HUDEP-2 (cell line): Measurements from ENCODE around the gene OSBPL2.

Experiments used
- DNase-seq, 76 experiments: peaks; one replicate each; lab custom pipeline; 2025; ENCODE audit not compliant: unreplicated experiment in 76 of 76; lab: John Stamatoyannopoulos, UW

OSBPL2 gene

GRCh38 chr20:62294516-62294915 lies 56.2 kb downstream of the OSBPL2 start:
- DNase-seq = no peak

DNA sequence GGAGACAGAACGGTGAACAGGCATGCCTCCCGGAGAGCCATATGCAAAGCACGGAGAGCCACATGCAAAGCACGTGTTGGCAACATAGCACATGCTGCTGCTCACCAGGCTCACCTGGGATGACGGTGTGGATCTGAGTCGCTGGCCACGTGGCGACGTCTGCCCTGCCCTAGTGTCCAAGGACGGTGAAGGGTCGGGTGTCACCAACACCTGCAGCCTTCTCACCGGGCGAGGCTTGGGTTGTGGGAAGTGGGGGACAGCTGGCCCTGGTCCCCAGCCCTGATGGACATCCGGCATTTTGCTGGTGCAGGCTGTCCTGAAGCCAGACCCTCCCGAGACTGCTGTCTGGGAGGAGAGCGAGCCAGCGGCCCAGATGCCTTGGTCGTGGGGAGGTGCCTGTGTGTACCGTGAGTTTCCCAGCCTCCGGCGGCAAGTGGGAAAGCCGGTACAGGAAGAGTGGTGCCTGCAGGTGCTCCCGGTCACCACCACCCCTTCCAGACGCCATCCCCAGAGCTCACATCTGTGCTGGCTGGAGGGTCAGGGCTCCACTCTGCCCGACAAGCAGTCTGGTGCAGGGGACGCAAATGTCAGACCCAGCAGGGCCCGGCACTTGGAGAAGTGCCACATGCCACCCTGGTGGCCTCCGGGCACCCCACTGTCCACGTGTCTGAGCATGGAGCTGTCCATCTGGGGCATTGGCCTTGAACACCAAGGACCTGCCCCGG lies 58.6 kb downstream of the OSBPL2 start:
- DNase-seq = no peak

GRCh38 chr20:62297449-62298227 lies 59.3 kb downstream of the OSBPL2 start:
- DNase-seq = no peak

- DNase-seq = no peak
Measured at GRCh38 chr20:62298577-62299249, 60.4 kb downstream of the OSBPL2 start.

DNA sequence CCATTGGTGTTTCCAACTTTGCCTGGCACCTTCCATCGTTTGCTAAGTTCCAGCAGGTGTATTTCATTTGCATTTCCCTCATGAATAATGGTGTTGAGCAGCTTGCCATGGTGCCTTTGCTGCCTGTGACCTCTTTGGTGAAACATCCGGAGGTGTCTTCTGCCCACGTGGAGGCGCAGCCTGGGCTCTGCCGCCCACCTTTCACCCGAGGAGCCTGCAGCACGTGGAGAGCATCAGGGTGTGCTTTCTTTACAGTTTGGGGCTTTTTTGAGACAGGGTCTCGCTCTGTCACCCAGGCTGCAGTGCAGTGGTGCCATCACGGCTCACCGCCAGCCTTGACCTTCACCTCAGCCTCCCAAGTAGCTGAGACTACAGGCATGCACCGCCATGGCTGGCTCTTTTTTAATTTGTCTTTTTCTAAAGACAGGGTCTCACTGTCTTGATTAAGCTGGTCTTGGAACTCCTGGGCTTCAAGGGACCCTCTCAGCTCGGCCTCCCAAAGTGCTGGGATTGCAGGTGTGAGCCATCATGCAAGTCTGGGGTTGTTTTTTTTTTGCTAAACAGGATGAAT lies 61.4 kb downstream of the OSBPL2 start:
- DNase-seq = no peak

DNA sequence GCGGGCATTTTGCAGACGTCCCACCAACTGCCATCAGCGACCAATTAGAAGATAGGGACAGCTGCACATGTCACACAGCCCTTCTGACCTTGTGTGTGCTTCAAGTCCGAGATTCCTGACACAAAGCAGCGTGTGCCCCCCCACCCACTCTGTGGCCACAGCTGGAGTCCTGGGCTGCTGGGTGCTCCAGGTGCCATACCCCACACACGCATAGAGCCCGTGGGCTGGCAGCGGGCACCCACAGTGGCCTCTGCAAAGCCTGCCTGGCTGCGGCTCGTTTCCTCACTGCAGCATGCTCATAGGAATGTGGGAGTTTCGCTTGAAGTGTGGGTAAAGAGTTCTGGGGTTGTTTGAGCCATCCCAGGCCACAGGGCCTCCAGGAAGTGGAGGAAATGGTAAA lies 62.0 kb downstream of the OSBPL2 start:
- DNase-seq = no peak

DNA sequence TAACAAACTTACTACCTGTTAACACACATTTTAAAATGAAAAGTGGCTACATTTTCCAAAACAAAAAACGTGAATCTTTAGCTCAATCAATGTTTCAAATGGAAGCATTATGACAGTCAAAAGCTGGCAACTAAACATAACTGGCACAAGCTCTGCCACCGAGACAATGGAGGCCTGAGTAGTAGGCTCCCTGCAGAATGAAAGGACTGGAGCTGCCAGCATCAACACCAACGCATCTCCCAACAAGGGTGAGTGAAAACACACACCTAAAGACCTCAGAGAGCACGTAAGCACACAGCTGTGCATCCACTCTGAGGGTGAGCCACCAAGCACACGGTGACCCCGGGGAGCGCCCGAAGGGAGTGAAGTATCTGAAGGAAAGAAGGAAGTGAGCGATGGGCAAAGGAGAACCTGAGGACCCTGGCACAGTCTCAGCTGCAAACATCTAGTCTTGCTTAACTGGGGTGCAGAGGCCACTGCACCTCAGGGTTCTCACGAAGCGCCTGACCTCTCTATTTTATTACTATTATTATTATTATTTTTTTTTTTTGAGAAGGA lies 62.9 kb downstream of the OSBPL2 start:
- DNase-seq = no peak

GRCh38 chr20:62301773-62302340 lies 63.5 kb downstream of the OSBPL2 start:
- peak in 74 of 76 experiments; percentile 54 to 94 (median 85) for DNase-seq

- DNase-seq = peak in 74 of 76 experiments; percentile 58 to 97 (median 92)
Measured at GRCh38 chr20:62302341-62303061, 64.2 kb downstream of the OSBPL2 start, which contains the start of gene ADRM1. ADRM1 (plus strand) TSS chr20:62302997; CDS start chr20:62303569, 572 bp downstream.

- DNase-seq = no peak
Measured at GRCh38 chr20:62303062-62303339, 64.7 kb downstream of the OSBPL2 start.

- peak in 25 of 76 experiments; percentile 4 to 46 (median 15) for DNase-seq
Measured at GRCh38 chr20:62303340-62304226, 65.3 kb downstream of the OSBPL2 start.

DNA sequence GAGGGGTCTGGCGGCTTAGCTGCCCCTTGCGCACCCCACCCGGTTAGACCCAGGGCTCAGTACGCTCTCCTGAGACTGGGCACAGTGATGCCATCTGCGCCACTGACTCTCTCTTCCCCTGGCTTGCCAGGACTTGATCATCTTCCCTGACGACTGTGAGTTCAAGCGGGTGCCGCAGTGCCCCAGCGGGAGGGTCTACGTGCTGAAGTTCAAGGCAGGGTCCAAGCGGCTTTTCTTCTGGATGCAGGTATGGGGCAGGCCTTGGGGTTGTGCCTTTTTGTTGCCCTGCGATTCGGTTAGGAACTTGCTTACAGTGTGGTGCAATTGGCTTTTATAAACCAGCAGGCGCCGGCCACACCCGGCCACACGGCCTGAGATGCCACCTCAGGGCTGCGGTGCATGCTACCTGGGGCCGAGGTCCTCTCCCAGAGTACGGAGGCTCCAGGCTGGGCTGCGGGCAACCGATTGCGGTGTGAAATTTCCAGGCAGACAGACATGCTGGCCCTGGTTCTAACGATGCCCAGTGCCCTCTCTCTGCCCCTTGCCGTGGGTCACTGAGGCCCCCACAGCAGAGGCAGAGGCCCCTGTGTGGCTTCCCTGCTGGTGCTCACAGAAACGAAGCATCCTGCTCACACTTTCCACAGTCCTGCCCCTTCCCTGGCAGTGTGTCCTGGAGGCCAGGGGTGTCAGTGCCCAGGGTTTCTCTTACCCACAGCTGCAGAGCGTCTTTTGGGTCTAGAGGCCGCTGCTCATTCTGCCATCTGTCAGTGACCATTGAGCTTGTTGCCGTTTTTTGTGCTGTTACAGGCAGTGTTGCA lies 66.2 kb downstream of the OSBPL2 start:
- no peak for DNase-seq

GRCh38 chr20:62305149-62305764 lies 66.9 kb downstream of the OSBPL2 start:
- peak in 3 of 76 experiments; percentile 10 to 18 (median 12) for DNase-seq

GRCh38 chr20:62305765-62306413 lies 67.6 kb downstream of the OSBPL2 start:
- DNase-seq = no peak

DNA sequence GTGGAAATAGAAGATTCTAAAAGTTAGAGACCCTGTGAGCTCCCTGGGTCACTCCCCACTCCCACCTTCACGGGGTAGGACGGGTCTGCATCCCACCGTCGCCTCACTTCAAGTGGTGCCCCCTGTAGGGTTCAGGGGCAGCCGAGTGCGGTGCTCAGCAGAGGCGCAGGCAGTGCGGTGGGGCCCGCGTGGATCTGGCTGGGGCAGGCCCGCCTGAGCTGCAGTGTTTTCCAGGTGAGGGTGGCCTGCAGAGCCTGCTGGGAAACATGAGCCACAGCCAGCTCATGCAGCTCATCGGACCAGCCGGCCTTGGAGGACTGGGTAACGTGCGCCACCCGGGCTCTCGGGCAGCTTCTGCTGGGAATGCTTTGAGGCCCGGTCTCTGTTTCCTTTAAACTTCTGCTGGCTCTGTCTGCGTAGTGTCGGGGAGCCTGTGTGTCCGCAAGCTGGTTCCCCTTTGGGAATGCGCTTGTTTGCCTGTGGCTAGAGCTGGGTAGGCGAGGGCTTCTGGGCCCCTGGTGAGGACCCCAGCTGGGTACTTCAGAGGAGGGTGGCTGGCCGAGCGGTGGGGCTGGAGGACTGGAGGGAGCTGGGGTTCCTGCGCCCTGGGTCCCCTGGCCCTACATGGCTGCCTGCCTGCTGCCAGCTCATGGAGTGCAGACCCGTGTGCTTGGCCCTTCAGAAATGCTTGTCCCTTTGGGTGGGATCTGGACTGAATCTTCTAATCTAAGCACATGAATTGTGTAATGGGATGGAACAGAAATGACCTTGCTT lies 68.3 kb downstream of the OSBPL2 start:
- DNase-seq = no peak
